GM10266 (cell line): ENCODE data around the gene OR5T1.

Source experiments
- DNase-seq: peaks from one replicate; pipeline ENCODE4 v3.0.0; 2012; ENCODE audit errors: extremely low spot score
- TF ChIP-seq, protein P1 (sequence below): IDR thresholded peaks from 2 replicates; pipeline ENCODE4 v1.5.1; 2012; ENCODE audit warnings: mild to moderate bottlenecking, low read depth; ENCODE audit not compliant: control insufficient read depth, insufficient read depth; ENCODE audit errors: missing control alignments

Gene OR5T1

DNA sequence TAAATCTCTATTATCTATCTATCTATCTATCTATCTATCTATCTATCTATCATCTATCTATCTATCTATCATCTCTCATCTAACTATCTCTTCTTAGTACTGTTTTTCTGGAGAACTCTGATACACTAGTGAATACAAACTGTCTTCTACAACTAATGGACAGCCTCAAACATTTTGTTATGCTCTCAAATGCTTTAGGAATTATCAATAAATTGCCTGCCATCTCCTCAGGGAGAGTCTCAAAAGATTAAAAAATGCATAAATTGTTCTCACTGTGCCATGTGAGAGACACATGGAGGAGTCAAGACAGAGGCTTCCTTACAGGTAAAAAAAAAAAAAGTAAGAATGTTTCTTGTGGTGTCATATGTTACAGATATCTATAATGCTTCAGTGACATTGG, 40.9 kb downstream of the OR5T1 start, which contains the start of gene OR8K3:
TSS of gene OR8K3 (plus strand) at position 301 of the 400 bp plus-strand sequence. CDS start 3,163 bp downstream, outside the sequence.
- no peak for DNase-seq
- TF ChIP-seq, protein P1, sequence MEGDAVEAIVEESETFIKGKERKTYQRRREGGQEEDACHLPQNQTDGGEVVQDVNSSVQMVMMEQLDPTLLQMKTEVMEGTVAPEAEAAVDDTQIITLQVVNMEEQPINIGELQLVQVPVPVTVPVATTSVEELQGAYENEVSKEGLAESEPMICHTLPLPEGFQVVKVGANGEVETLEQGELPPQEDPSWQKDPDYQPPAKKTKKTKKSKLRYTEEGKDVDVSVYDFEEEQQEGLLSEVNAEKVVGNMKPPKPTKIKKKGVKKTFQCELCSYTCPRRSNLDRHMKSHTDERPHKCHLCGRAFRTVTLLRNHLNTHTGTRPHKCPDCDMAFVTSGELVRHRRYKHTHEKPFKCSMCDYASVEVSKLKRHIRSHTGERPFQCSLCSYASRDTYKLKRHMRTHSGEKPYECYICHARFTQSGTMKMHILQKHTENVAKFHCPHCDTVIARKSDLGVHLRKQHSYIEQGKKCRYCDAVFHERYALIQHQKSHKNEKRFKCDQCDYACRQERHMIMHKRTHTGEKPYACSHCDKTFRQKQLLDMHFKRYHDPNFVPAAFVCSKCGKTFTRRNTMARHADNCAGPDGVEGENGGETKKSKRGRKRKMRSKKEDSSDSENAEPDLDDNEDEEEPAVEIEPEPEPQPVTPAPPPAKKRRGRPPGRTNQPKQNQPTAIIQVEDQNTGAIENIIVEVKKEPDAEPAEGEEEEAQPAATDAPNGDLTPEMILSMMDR, result no peak
